ENCODE results near the gene PIK3AP1. TPM values are rescaled to one million over a fixed set of nuclear protein-coding genes. Genes with fewer than 3 reads are reported as not detected.

PIK3AP1 gene
- total and polyA plus RNA-seq, 8 donors = 2.6 to 14.5 (median 6.4) TPM; not detected in 1

GRCh38 chr10:96663797-96664196 lies 56.5 kb downstream of the PIK3AP1 start:
- Histone ChIP-seq H3K27ac (no peak overlapping the region), H3K9me3 (no peaks in the 10 kb centered on the region), H3K4me3 (no peak overlapping the region), H3K4me1 (peaks cover 0 to 19% (median 0%) of the 10 kb centered on the region in 4 donors), H3K27me3 (no peaks in the 10 kb centered on the region), H3K36me3 (no peaks in the 10 kb centered on the region)
- DNase-seq = no peak
- intact Hi-C loops (cut with DNase I; ENCODE audit: low total_unique reads) = no loop called here
- TF ChIP-seq EP300 (IDR thresholded peaks at IDR 0.05) (no peak), POLR2AphosphoS5 (IDR thresholded peaks at IDR 0.05) (no peak), CTCF (IDR thresholded peaks at IDR 0.05) (no peak), POLR2A (IDR thresholded peaks at IDR 0.05) (no peak)

- no peak for TF ChIP-seq CTCF (IDR thresholded peaks at IDR 0.05)
- no peak for TF ChIP-seq POLR2AphosphoS5 (IDR thresholded peaks at IDR 0.05)
- no peak for TF ChIP-seq POLR2A (IDR thresholded peaks at IDR 0.05)
- TF ChIP-seq EP300 (IDR thresholded peaks at IDR 0.05) = no peak
- intact Hi-C loops (cut with DNase I; ENCODE audit: low total_unique reads) = no loop called here
- 82 to 92% (median 85%) methylated on average over 2 of the region's 2 CpGs for WGBS, 5 donors
Measured at GRCh38 chr10:96661632-96662031, 58.7 kb downstream of the PIK3AP1 start.

GRCh38 chr10:96660297-96660696 lies 60.0 kb downstream of the PIK3AP1 start:
- 73 to 93% (median 86%) methylated on average over 3 of the region's 3 CpGs for WGBS, 5 donors
- no peaks in the 10 kb centered on the region for H3K27me3 ChIP-seq
- H3K9me3 ChIP-seq = no peaks in the 10 kb centered on the region
- TF ChIP-seq POLR2A (IDR thresholded peaks at IDR 0.05) (no peak), POLR2AphosphoS5 (IDR thresholded peaks at IDR 0.05) (no peak), EP300 (IDR thresholded peaks at IDR 0.05) (no peak), CTCF (IDR thresholded peaks at IDR 0.05) (no peak)
- H3K36me3 ChIP-seq = no peaks in the 10 kb centered on the region
- peaks cover 0 to 24% (median 0%) of the 10 kb centered on the region in 4 donors for H3K4me1 ChIP-seq
- H3K4me3 ChIP-seq = no peak overlapping the region
- intact Hi-C loops (cut with DNase I; ENCODE audit: low total_unique reads) = no loop called here
- no peak overlapping the region for H3K27ac ChIP-seq
- DNase-seq = no peak

More at GRCh38 chr10:96661632-96662031, 58.7 kb downstream of the PIK3AP1 start:
- Histone ChIP-seq H3K27me3 (no peaks in the 10 kb centered on the region), H3K9me3 (no peaks in the 10 kb centered on the region), H3K36me3 (no peaks in the 10 kb centered on the region), H3K4me3 (no peak overlapping the region), H3K27ac (no peak overlapping the region), H3K4me1 (peaks cover 0 to 25% (median 0%) of the 10 kb centered on the region in 4 donors)
- no peak for DNase-seq

GRCh38 chr10:96658844-96659243 lies 61.5 kb downstream of the PIK3AP1 start:
- intact Hi-C loops (cut with DNase I; ENCODE audit: low total_unique reads) = no loop called here
- WGBS, 5 donors = 79 to 86% (median 82%) methylated on average over 3 of the region's 3 CpGs
- Histone ChIP-seq H3K4me3 (no peak overlapping the region), H3K4me1 (peaks cover 0 to 10% (median 0%) of the 10 kb centered on the region in 4 donors), H3K36me3 (no peaks in the 10 kb centered on the region), H3K27ac (no peak overlapping the region), H3K9me3 (no peaks in the 10 kb centered on the region), H3K27me3 (no peaks in the 10 kb centered on the region)
- no peak for DNase-seq
- TF ChIP-seq POLR2AphosphoS5 (IDR thresholded peaks at IDR 0.05) (no peak), EP300 (IDR thresholded peaks at IDR 0.05) (no peak), CTCF (IDR thresholded peaks at IDR 0.05) (no peak), POLR2A (IDR thresholded peaks at IDR 0.05) (no peak)

All from stomach (tissue), 9 donors.